ENCODE results near the gene ZZZ3. TPM values are rescaled to one million over a fixed set of nuclear protein-coding genes. Genes with fewer than 3 reads are reported as not detected.

The ZZZ3 gene
- total and polyA plus RNA-seq, 2 experiments from 2014 or later: 31.2 to 71.9 TPM

DNA sequence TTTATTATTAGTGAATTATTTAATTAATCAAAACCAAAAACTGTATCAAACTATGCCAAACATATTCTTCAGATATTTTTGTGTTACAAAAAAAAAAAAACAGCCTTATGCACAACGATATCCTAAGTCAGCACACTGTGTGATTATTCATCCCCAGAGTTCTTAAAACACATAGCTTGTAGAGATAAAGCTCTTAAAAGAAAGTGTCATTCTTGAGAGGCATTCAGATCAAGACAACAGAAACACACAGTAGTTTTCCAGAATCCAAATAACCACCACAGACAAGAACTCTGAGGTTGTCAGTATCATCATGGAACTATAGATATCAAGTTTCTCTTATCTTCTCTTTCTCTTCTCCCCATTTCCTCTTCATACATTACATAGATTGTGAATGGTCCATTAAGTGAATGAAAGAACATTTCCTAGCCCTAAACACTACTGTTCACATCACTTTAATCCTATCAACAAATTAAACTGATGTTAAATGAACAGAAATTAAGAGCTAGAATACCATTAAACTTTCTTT is 13.5 kb downstream of the ZZZ3 start:
- no peaks in the 10 kb centered on the region for H3K27me3 ChIP-seq
- peaks cover 58% of the 10 kb centered on the region for H4K20me1 ChIP-seq (ENCODE audit: insufficient read depth, poor library complexity, severe bottlenecking)
- no peaks in the 10 kb centered on the region for H3K9me2 ChIP-seq (replicated peaks; ENCODE audit: insufficient read depth)
- H3K36me3 ChIP-seq (replicated peaks; ENCODE audit: insufficient read depth, low read depth): no peaks in the 10 kb centered on the region
- no peak overlapping the region for H2AFZ ChIP-seq
- no peak for TF ChIP-seq EZH2phosphoT487 (IDR thresholded peaks at IDR 0.05; ENCODE audit: low read depth, severe bottlenecking, unreplicated experiment)
- no peak for TF ChIP-seq EZH2 (IDR thresholded peaks at IDR 0.05; ENCODE audit: borderline replicate concordance)
- TF ChIP-seq, protein P1, sequence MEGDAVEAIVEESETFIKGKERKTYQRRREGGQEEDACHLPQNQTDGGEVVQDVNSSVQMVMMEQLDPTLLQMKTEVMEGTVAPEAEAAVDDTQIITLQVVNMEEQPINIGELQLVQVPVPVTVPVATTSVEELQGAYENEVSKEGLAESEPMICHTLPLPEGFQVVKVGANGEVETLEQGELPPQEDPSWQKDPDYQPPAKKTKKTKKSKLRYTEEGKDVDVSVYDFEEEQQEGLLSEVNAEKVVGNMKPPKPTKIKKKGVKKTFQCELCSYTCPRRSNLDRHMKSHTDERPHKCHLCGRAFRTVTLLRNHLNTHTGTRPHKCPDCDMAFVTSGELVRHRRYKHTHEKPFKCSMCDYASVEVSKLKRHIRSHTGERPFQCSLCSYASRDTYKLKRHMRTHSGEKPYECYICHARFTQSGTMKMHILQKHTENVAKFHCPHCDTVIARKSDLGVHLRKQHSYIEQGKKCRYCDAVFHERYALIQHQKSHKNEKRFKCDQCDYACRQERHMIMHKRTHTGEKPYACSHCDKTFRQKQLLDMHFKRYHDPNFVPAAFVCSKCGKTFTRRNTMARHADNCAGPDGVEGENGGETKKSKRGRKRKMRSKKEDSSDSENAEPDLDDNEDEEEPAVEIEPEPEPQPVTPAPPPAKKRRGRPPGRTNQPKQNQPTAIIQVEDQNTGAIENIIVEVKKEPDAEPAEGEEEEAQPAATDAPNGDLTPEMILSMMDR (IDR thresholded peaks at IDR 0.05; ENCODE audit: poor library complexity): no peak
- peak overlapping the region; percentile 22 for H3K4me2 ChIP-seq
- H3K79me2 ChIP-seq: peaks cover 100% of the 10 kb centered on the region
- H3K4me3 ChIP-seq: no peak overlapping the region
- DNase-seq (ENCODE audit: low spot score): no peak
- H3K9me3 ChIP-seq (ENCODE audit: low read depth): no peaks in the 10 kb centered on the region
- no peak overlapping the region for H3K27ac ChIP-seq
- 50% methylated on average over 1 of the region's 1 CpG for WGBS (ENCODE audit: low lambda C conversion rate, missing lambda C conversion rate)
- H3K4me1 ChIP-seq (ENCODE audit: insufficient read depth): peaks cover 5% of the 10 kb centered on the region

DNA sequence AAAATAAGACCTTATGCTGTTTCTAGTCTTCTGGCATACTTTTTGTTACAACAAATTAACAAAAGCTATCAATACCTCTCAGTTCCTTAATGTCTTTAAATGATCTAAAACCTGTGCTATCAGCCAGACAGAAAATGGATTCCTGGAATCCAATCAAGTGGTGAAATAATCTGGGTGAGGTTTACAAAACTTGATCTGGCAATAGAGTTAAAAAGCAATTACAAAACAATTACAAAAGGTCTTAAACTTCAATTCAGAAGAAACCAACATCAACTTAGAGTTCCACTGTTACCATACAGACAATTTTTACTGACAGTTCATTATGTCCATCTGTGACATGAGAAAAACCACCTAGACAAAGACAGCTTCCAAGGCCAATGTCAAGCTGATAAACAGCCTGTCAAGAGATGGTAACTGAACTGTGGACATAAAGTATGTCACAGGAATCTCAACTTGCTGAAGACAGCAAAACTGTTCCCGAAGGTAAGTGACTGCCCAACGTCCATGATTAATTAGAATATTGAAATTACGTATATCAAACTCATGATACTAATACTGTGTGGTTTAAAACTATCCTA is 17.4 kb downstream of the ZZZ3 start:
- peaks cover 36% of the 10 kb centered on the region for H4K20me1 ChIP-seq (ENCODE audit: insufficient read depth, poor library complexity, severe bottlenecking)
- no peak for TF ChIP-seq EZH2 (IDR thresholded peaks at IDR 0.05; ENCODE audit: borderline replicate concordance)
- no peak for TF ChIP-seq EZH2phosphoT487 (IDR thresholded peaks at IDR 0.05; ENCODE audit: low read depth, severe bottlenecking, unreplicated experiment)
- TF ChIP-seq, protein P1 (IDR thresholded peaks at IDR 0.05; ENCODE audit: poor library complexity): no peak
- H3K9me2 ChIP-seq (replicated peaks; ENCODE audit: insufficient read depth): no peaks in the 10 kb centered on the region
- H3K9me3 ChIP-seq (ENCODE audit: low read depth): no peaks in the 10 kb centered on the region
- peaks cover 100% of the 10 kb centered on the region for H3K79me2 ChIP-seq
- no peak overlapping the region for H3K4me3 ChIP-seq
- no peak overlapping the region for H3K27ac ChIP-seq
- peaks cover 5% of the 10 kb centered on the region for H3K4me1 ChIP-seq (ENCODE audit: insufficient read depth)
- no peak for DNase-seq (ENCODE audit: low spot score)
- H3K36me3 ChIP-seq (replicated peaks; ENCODE audit: insufficient read depth, low read depth): no peaks in the 10 kb centered on the region
- no peak overlapping the region for H2AFZ ChIP-seq
- 82% methylated on average over 3 of the region's 3 CpGs for WGBS (ENCODE audit: low lambda C conversion rate, missing lambda C conversion rate)
- no peak overlapping the region for H3K4me2 ChIP-seq
- H3K27me3 ChIP-seq: no peaks in the 10 kb centered on the region

DNA sequence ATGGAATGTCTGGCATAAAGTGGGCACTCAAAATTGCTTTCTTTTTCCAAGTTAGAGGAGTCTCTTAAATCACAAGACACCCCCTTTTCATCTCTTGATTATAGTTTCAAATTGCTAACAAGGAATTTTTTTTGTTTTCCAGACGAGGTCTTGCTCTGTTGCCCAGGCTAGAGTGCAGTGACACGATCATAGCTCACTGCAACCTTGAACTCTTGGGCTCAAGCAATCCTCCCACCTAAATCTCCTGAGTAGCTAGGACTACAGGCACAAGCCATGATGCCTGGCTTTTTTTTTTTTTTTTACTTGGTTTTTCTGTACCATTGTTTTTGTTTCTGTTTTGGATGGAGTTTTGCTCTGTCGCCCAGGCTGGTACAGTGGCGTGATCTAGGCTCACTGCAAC is 20.8 kb downstream of the ZZZ3 start:
- TF ChIP-seq EZH2phosphoT487 (IDR thresholded peaks at IDR 0.05; ENCODE audit: low read depth, severe bottlenecking, unreplicated experiment) (no peak), EZH2 (IDR thresholded peaks at IDR 0.05; ENCODE audit: borderline replicate concordance) (no peak)
- TF ChIP-seq, protein P1 (IDR thresholded peaks at IDR 0.05; ENCODE audit: poor library complexity): no peak
- H3K36me3 ChIP-seq (replicated peaks; ENCODE audit: insufficient read depth, low read depth): no peaks in the 10 kb centered on the region
- H3K4me2 ChIP-seq: no peak overlapping the region
- peaks cover 100% of the 10 kb centered on the region for H3K79me2 ChIP-seq
- WGBS (ENCODE audit: low lambda C conversion rate, missing lambda C conversion rate): 96% methylated on average over 4 of the region's 4 CpGs
- H3K4me1 ChIP-seq (ENCODE audit: insufficient read depth): no peaks in the 10 kb centered on the region
- H4K20me1 ChIP-seq (ENCODE audit: insufficient read depth, poor library complexity, severe bottlenecking): peaks cover 43% of the 10 kb centered on the region
- H2AFZ ChIP-seq: no peak overlapping the region
- no peaks in the 10 kb centered on the region for H3K9me3 ChIP-seq (ENCODE audit: low read depth)
- no peaks in the 10 kb centered on the region for H3K9me2 ChIP-seq (replicated peaks; ENCODE audit: insufficient read depth)
- no peak for DNase-seq (ENCODE audit: low spot score)
- no peak overlapping the region for H3K27ac ChIP-seq
- no peaks in the 10 kb centered on the region for H3K27me3 ChIP-seq
- H3K4me3 ChIP-seq: no peak overlapping the region

All from hepatocyte (in vitro differentiated cells).